ENCODE results near the gene PSG7.
"Not testable (repeated sequence)": the region's sequence is repeated elsewhere in the genome, so short reads cannot be mapped to it uniquely, and the experiment has no call there.

PSG7 gene

GRCh38 chr19:42923106-42923505 lies 13.9 kb downstream of the PSG7 start:
- H3K36me3 Mint-ChIP-seq; H3K27ac Mint-ChIP-seq; H3K9me3 Mint-ChIP-seq; ATAC-seq; H3K4me3 Mint-ChIP-seq; H3K4me1 Mint-ChIP-seq; DNase-seq (ENCODE audit: low spot score in 2 of 2): not testable (repeated sequence)

- not testable (repeated sequence) for H3K9me3 Mint-ChIP-seq; ATAC-seq; H3K4me3 Mint-ChIP-seq; H3K27ac Mint-ChIP-seq; H3K36me3 Mint-ChIP-seq; DNase-seq (ENCODE audit: low spot score in 2 of 2); H3K4me1 Mint-ChIP-seq
Measured at GRCh38 chr19:42920971-42921370, 16.0 kb downstream of the PSG7 start.

GRCh38 chr19:42919757-42920079 lies 17.3 kb downstream of the PSG7 start:
- Mint-ChIP-seq H3K27ac (no peak overlapping the region), H3K4me3 (no peak overlapping the region), H3K36me3 (no peaks in the 10 kb centered on the region), H3K4me1 (no peaks in the 10 kb centered on the region), H3K9me3 (no peaks in the 10 kb centered on the region)
- DNase-seq (ENCODE audit: low spot score in 2 of 2) = no peak
- no peak for ATAC-seq

GRCh38 chr19:42919070-42919756 lies 17.8 kb downstream of the PSG7 start:
- not testable (repeated sequence) for H3K36me3 Mint-ChIP-seq, ATAC-seq, H3K9me3 Mint-ChIP-seq, H3K4me3 Mint-ChIP-seq, H3K4me1 Mint-ChIP-seq, H3K27ac Mint-ChIP-seq
- peak in 1 of 2 donors; percentile 43 for DNase-seq (ENCODE audit: low spot score in 2 of 2)

GRCh38 chr19:42918377-42919069 lies 18.5 kb downstream of the PSG7 start:
- ATAC-seq, H3K4me3 Mint-ChIP-seq, H3K9me3 Mint-ChIP-seq, H3K4me1 Mint-ChIP-seq, H3K27ac Mint-ChIP-seq, H3K36me3 Mint-ChIP-seq: not testable (repeated sequence)
- peak in 1 of 2 donors; percentile 35 for DNase-seq (ENCODE audit: low spot score in 2 of 2)

GRCh38 chr19:42917634-42918033 lies 19.4 kb downstream of the PSG7 start, which contains the start of gene PSG6:
Gene PSG6 (minus strand): TSS chr19:42917894. CDS start chr19:42917792, 102 bp downstream.
- H3K4me3 Mint-ChIP-seq; H3K27ac Mint-ChIP-seq; H3K36me3 Mint-ChIP-seq; H3K4me1 Mint-ChIP-seq; ATAC-seq; H3K9me3 Mint-ChIP-seq; DNase-seq (ENCODE audit: low spot score in 2 of 2): not testable (repeated sequence)

- not testable (repeated sequence) for ATAC-seq; H3K9me3 Mint-ChIP-seq; H3K4me1 Mint-ChIP-seq; H3K27ac Mint-ChIP-seq; DNase-seq (ENCODE audit: low spot score in 2 of 2); H3K4me3 Mint-ChIP-seq; H3K36me3 Mint-ChIP-seq
Measured at GRCh38 chr19:42916931-42917330, 20.1 kb downstream of the PSG7 start.

GRCh38 chr19:42913516-42913915 lies 23.5 kb downstream of the PSG7 start:
- ATAC-seq; H3K27ac Mint-ChIP-seq; DNase-seq (ENCODE audit: low spot score in 2 of 2); H3K4me3 Mint-ChIP-seq; H3K9me3 Mint-ChIP-seq; H3K36me3 Mint-ChIP-seq; H3K4me1 Mint-ChIP-seq: not testable (repeated sequence)

GRCh38 chr19:42912941-42913340 lies 24.1 kb downstream of the PSG7 start:
- not testable (repeated sequence) for ATAC-seq; H3K4me1 Mint-ChIP-seq; DNase-seq (ENCODE audit: low spot score in 2 of 2); H3K36me3 Mint-ChIP-seq; H3K27ac Mint-ChIP-seq; H3K9me3 Mint-ChIP-seq; H3K4me3 Mint-ChIP-seq

- H3K36me3 Mint-ChIP-seq; H3K4me3 Mint-ChIP-seq; DNase-seq (ENCODE audit: low spot score in 2 of 2); H3K27ac Mint-ChIP-seq; ATAC-seq; H3K4me1 Mint-ChIP-seq; H3K9me3 Mint-ChIP-seq: not testable (repeated sequence)
Measured at GRCh38 chr19:42911731-42912130, 25.3 kb downstream of the PSG7 start.

GRCh38 chr19:42906162-42906561 lies 30.8 kb downstream of the PSG7 start:
- DNase-seq (ENCODE audit: low spot score in 2 of 2) = peak in 1 of 2 donors; percentile 32

GRCh38 chr19:42900561-42900960 lies 36.4 kb downstream of the PSG7 start:
- H3K4me3 Mint-ChIP-seq; DNase-seq (ENCODE audit: low spot score in 2 of 2); ATAC-seq; H3K4me1 Mint-ChIP-seq; H3K27ac Mint-ChIP-seq; H3K9me3 Mint-ChIP-seq; H3K36me3 Mint-ChIP-seq: not testable (repeated sequence)

More at GRCh38 chr19:42906162-42906561, 30.8 kb downstream of the PSG7 start:
- not testable (repeated sequence) for H3K36me3 Mint-ChIP-seq, H3K27ac Mint-ChIP-seq, H3K4me3 Mint-ChIP-seq, H3K9me3 Mint-ChIP-seq, ATAC-seq, H3K4me1 Mint-ChIP-seq

- not testable (repeated sequence) for H3K4me3 Mint-ChIP-seq; DNase-seq (ENCODE audit: low spot score in 2 of 2); H3K27ac Mint-ChIP-seq; H3K4me1 Mint-ChIP-seq; H3K9me3 Mint-ChIP-seq; ATAC-seq; H3K36me3 Mint-ChIP-seq
Measured at GRCh38 chr19:42899674-42900073, 37.3 kb downstream of the PSG7 start.

- not testable (repeated sequence) for H3K4me3 Mint-ChIP-seq; H3K4me1 Mint-ChIP-seq; DNase-seq (ENCODE audit: low spot score in 2 of 2); H3K36me3 Mint-ChIP-seq; H3K9me3 Mint-ChIP-seq; ATAC-seq; H3K27ac Mint-ChIP-seq
Measured at GRCh38 chr19:42899110-42899509, 37.9 kb downstream of the PSG7 start.

- not testable (repeated sequence) for H3K36me3 Mint-ChIP-seq; H3K27ac Mint-ChIP-seq; H3K4me3 Mint-ChIP-seq; H3K9me3 Mint-ChIP-seq; DNase-seq (ENCODE audit: low spot score in 2 of 2); ATAC-seq; H3K4me1 Mint-ChIP-seq
Measured at GRCh38 chr19:42898656-42899055, 38.4 kb downstream of the PSG7 start.

- not testable (repeated sequence) for ATAC-seq; H3K4me3 Mint-ChIP-seq; H3K27ac Mint-ChIP-seq; DNase-seq (ENCODE audit: low spot score in 2 of 2); H3K36me3 Mint-ChIP-seq; H3K4me1 Mint-ChIP-seq; H3K9me3 Mint-ChIP-seq
Measured at GRCh38 chr19:42897729-42898128, 39.3 kb downstream of the PSG7 start.
